Thoracic aorta (tissue), 2 donors: Measurements from ENCODE around the gene TMEM256. TPM values are rescaled to one million over a fixed set of nuclear protein-coding genes. Genes with fewer than 3 reads are reported as not detected.
A peak's percentile ranks its signal among the peaks of the same experiment; 100 is the strongest.

Source experiments
- ATAC-seq: fragments of 150-250 bp; one replicate; pipeline ENCODE4 v1.8.0; 2017; ENCODE audit warnings: low read depth; ENCODE audit not compliant: insufficient number of reproducible peaks, low FRiP score
- DNase-seq: peaks from one replicate; pipeline ENCODE4 v3.0.0-alpha.2; 2020; ENCODE audit warnings: low spot score
- H3K27ac ChIP-seq, 2 donors: fragments of 200-600 bp; sonication (generic); 1 replicate in 1 of 2; 2 replicates in 1 of 2; pipeline ENCODE4 v1.5.1; 2016; ENCODE audit warnings: mild to moderate bottlenecking in 2 of 2, moderate library complexity in 2 of 2
- H3K27me3 ChIP-seq: fragments of 200-600 bp; sonication (generic); replicated peaks from 2 replicates; pipeline ENCODE4 v1.6.0; 2016; ENCODE audit warnings: mild to moderate bottlenecking; ENCODE audit not compliant: insufficient read depth
- H3K36me3 ChIP-seq: fragments of 200-600 bp; sonication (generic); one replicate; pipeline ENCODE4 v1.5.1; 2016
- H3K4me1 ChIP-seq, 2 donors: fragments of 200-600 bp; sonication (generic); 1 replicate in 1 of 2; 2 replicates in 1 of 2; pipeline versions ENCODE4 v1.5.1 to v1.6.0; 2016; ENCODE audit warnings: low read depth in 2 of 2, mild to moderate bottlenecking in 1 of 2; ENCODE audit not compliant: control insufficient read depth in 1 of 2
- H3K4me3 ChIP-seq: fragments of 200-600 bp; sonication (generic); 2 replicates; pipeline ENCODE4 v1.5.1; 2016; ENCODE audit warnings: mild to moderate bottlenecking
- H3K9me3 ChIP-seq: fragments of 200-600 bp; sonication (generic); 2 replicates; pipeline ENCODE4 v1.5.1; 2016
- total RNA-seq, 2 donors: library from RNA; depleted of rRNA; stranded (reverse); fragments of >200 nt; gene quantifications; one replicate each; pipeline versions ENCODE4 v1.1.0 to v1.2.3, GENCODE V29; 2016
- TF ChIP-seq, protein P1 (sequence below): fragments of 200-600 bp; sonication (generic); IDR thresholded peaks from one replicate; pipeline ENCODE4 v1.5.1; 2019; ENCODE audit warnings: antibody characterized with exemption

The TMEM256 gene
- total RNA-seq, 2 donors from 2014 or later = 27.9 to 88.9 TPM

DNA sequence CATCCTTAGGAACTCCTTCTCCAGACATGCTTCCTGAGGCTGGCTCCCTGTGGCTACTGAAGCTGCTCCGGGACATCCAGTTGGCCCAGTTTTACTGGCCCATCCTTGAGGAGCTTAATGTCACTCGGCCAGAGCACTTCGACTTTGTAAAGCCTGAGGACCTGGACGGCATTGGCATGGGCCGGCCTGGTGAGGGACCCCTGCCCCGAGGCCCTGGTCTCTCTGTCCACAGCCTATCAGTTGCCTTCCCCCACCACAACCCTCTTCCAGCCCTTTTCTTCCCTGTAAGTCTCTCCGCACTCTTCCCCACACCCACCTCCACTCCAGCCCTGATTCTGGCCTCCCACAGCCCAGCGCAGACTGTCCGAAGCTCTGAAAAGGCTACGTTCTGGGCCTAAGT lies 21.0 kb downstream of the TMEM256 start:
- H3K4me1 ChIP-seq = peaks cover 6 to 34% of the 10 kb centered on the region in 2 donors
- TF ChIP-seq, protein P1, sequence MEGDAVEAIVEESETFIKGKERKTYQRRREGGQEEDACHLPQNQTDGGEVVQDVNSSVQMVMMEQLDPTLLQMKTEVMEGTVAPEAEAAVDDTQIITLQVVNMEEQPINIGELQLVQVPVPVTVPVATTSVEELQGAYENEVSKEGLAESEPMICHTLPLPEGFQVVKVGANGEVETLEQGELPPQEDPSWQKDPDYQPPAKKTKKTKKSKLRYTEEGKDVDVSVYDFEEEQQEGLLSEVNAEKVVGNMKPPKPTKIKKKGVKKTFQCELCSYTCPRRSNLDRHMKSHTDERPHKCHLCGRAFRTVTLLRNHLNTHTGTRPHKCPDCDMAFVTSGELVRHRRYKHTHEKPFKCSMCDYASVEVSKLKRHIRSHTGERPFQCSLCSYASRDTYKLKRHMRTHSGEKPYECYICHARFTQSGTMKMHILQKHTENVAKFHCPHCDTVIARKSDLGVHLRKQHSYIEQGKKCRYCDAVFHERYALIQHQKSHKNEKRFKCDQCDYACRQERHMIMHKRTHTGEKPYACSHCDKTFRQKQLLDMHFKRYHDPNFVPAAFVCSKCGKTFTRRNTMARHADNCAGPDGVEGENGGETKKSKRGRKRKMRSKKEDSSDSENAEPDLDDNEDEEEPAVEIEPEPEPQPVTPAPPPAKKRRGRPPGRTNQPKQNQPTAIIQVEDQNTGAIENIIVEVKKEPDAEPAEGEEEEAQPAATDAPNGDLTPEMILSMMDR = no peak
- H3K4me3 ChIP-seq = no peak overlapping the region
- ATAC-seq = no peak
- H3K27me3 ChIP-seq = no peaks in the 10 kb centered on the region
- H3K27ac ChIP-seq = no peak overlapping the region
- DNase-seq = no peak
- H3K9me3 ChIP-seq = no peaks in the 10 kb centered on the region
- no peaks in the 10 kb centered on the region for H3K36me3 ChIP-seq

DNA sequence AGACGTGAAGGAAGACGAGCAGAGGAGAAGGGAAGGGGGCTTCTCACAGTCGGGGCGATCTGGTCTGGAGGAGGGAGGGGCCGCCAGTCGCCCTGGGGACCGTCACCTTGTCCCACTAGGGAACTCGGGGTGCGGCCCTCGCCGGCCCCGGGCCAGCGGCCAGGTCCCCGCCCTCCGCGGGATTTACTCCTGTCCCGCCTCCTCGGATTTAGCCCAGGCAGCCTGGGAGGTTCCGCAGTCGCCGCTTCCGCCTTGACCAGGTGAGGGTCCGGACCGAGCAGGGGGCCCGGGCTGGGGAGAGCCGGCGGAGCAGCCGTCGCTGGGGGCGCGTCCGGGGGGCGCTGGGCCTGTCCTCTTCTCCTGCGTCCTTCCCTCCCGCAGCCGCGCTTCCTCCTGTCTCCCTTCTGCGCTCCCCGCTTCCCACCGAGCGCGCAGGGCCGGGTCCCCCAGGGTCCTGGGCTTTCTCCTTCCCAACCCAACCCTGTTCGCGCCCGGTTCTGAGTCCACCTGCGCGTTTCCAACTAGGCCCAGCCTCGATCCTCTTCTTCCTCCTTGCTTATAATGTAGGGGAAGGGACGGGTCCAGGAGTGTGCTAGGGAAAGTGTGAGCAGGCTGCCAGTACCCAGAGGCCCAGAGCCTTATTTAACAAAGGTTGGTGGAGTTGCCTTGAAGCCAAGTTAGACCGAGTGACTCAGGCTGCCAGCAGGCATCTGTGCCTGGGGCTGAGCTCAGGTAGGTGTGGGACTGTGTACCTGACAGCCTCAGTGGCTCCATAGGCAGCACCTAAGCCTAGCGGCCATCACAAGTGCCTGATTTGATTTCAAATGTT lies 22.8 kb downstream of the TMEM256 start, which contains the start of gene TNK1:
TSS of gene TNK1 (plus strand) at position 235 of the 829 bp plus-strand sequence. CDS start 1,838 bp downstream, outside the sequence.
- no peaks in the 10 kb centered on the region for H3K9me3 ChIP-seq
- no peaks in the 10 kb centered on the region for H3K36me3 ChIP-seq
- ATAC-seq (no peak), DNase-seq (no peak)
- peak within 1 kb of the TSS; percentile 66 for H3K4me3 ChIP-seq
- no peak within 1 kb of the TSS for H3K27ac ChIP-seq
- H3K4me1 ChIP-seq = peaks cover 6 to 34% of the 10 kb centered on the region in 2 donors
- H3K27me3 ChIP-seq = no peaks in the 10 kb centered on the region
- TF ChIP-seq, protein P1 = no peak

DNA sequence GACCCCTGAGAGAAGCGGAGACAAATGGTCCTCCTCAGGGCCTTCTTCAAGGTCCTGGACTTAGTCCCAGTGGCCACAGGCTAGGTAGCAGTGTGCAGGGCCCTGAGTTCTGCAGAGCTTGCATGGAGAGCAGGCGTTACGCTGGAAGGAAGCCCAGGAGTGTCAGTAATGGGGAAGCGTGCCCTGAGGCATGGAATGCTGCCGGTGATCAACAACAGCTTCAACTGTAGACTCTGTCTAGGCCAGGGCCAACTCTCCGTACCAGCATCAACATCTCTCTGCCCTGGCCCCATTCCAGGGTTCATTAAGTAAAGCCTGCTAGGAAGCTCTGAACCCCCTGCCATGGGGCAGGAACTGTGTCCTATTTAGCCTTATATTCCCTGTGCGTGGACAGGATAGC lies 23.6 kb downstream of the TMEM256 start:
- peak overlapping the region; percentile 66 for H3K4me3 ChIP-seq
- ATAC-seq (no peak), DNase-seq (no peak)
- TF ChIP-seq, protein P1 = no peak
- no peaks in the 10 kb centered on the region for H3K9me3 ChIP-seq
- no peak overlapping the region for H3K27ac ChIP-seq
- peaks cover 6 to 34% of the 10 kb centered on the region in 2 donors for H3K4me1 ChIP-seq
- H3K36me3 ChIP-seq = no peaks in the 10 kb centered on the region
- no peaks in the 10 kb centered on the region for H3K27me3 ChIP-seq

DNA sequence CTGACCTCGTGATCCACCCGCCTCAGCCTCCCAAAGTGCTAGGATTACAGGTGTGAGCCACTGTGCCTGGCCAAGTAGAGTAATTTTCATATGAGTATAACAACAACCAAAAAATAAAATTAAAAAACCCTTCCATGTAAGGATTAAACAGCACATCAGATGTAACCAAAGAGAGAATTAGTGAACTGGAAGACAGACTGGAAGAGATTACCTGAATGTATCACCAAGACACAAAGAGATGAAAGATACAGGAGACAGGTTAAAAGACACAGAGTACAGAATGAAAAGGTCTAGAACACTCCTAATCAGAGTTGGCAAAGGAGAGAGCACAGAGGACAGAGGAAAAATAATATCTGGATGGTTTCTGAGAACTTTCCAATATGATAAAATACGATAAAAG lies 24.8 kb downstream of the TMEM256 start:
- Histone ChIP-seq H3K36me3 (no peaks in the 10 kb centered on the region), H3K4me3 (no peak overlapping the region), H3K27me3 (no peaks in the 10 kb centered on the region), H3K27ac (no peak overlapping the region), H3K9me3 (no peaks in the 10 kb centered on the region), H3K4me1 (peaks cover 6 to 31% of the 10 kb centered on the region in 2 donors)
- TF ChIP-seq, protein P1 = no peak
- ATAC-seq (no peak), DNase-seq (no peak)

DNA sequence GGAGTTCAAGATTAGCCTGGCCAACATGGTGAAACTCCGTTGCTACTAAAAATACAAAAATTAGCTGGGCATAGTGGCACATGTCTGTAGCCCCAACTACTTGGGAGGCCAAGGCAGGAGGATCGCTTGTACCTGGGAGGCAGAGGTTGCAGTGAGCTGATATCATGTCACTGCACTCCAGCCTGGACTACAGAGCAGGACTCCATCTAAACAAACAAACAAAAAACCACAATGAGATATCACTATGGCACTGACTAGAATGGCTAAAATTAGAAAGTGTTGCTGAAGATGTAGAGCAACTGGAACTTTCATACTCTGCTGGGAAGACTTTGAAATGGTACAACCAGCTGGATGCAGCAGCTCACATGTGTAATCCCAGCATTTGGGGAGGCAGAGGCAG lies 29.5 kb downstream of the TMEM256 start:
- H3K4me1 ChIP-seq = no peaks in the 10 kb centered on the region
- ATAC-seq (no peak), DNase-seq (no peak)
- no peaks in the 10 kb centered on the region for H3K36me3 ChIP-seq
- H3K27me3 ChIP-seq = no peaks in the 10 kb centered on the region
- no peaks in the 10 kb centered on the region for H3K9me3 ChIP-seq
- H3K27ac ChIP-seq = no peak overlapping the region
- TF ChIP-seq, protein P1 = no peak
- H3K4me3 ChIP-seq = no peak overlapping the region
